ENCODE data around the gene TBCD. TPM values are rescaled to one million over a fixed set of nuclear protein-coding genes. Genes with fewer than 3 reads are reported as not detected.

TBCD gene
- total RNA-seq, 1 experiment from 2014 or later: 129 TPM

- Histone ChIP-seq H4K20me1 (ENCODE audit: control insufficient read depth, insufficient read depth, insufficient read length) (no peaks in the 10 kb centered on the region), H3K56ac (ENCODE audit: insufficient read length, low read depth, low read length) (no peak overlapping the region), H2BK20ac (ENCODE audit: low read depth, low read length, poor library complexity, severe bottlenecking) (no peak overlapping the region), H3K4me2 (ENCODE audit: insufficient read depth, insufficient read length, low read length) (no peak overlapping the region), H3K23ac (ENCODE audit: insufficient read length, low read depth, low read length) (no peak overlapping the region), H3K23me2 (ENCODE audit: insufficient read length, low read depth, low read length, poor library complexity, severe bottlenecking) (no peaks in the 10 kb centered on the region), H3K79me1 (ENCODE audit: insufficient read depth, low read depth, low read length, poor library complexity, severe bottlenecking) (no peaks in the 10 kb centered on the region), H4K91ac (ENCODE audit: insufficient read length, low read depth, low read length) (no peak overlapping the region), H3K79me2 (ENCODE audit: insufficient read depth, low read length) (no peaks in the 10 kb centered on the region), H2AFZ (ENCODE audit: low read length) (no peak overlapping the region), H3K14ac (ENCODE audit: insufficient read depth, low read length) (no peak overlapping the region), H3K4ac (ENCODE audit: low read depth, low read length) (no peak overlapping the region), H3K27ac (ENCODE audit: insufficient read length, low read depth, low read length) (no peak overlapping the region), H3K4me1 (ENCODE audit: insufficient read depth, low read length) (no peaks in the 10 kb centered on the region), H4K8ac (replicated peaks; ENCODE audit: insufficient read length, low read depth, low read length) (no peak overlapping the region), H2AK5ac (ENCODE audit: insufficient read length, low read length) (no peak overlapping the region), H2BK15ac (ENCODE audit: low read depth, low read length) (no peak overlapping the region), H2BK120ac (ENCODE audit: low read depth, low read length, poor library complexity, severe bottlenecking) (no peak overlapping the region), H3T11ph (ENCODE audit: low read length) (no peak overlapping the region), H4K5ac (ENCODE audit: insufficient read length, low read depth, low read length) (no peak overlapping the region), H3K18ac (ENCODE audit: insufficient read length, low read depth, low read length) (no peak overlapping the region), H3K9me3 (ENCODE audit: control insufficient read depth, low read depth, low read length) (no peaks in the 10 kb centered on the region), H2BK5ac (ENCODE audit: insufficient read length, low read length) (no peak overlapping the region), H3K27me3 (ENCODE audit: insufficient read depth, low read length) (no peaks in the 10 kb centered on the region), H2BK12ac (ENCODE audit: insufficient read length, low read depth, low read length) (no peak overlapping the region), H3K9ac (ENCODE audit: extremely low read depth, insufficient read length, low read length) (no peak overlapping the region)
- Mint-ChIP-seq H3K36me3 (ENCODE audit: insufficient read depth in 1 of 3, low read depth in 3 of 3) (no peaks in the 10 kb centered on the region), H3K4me3 (no peak overlapping the region; a peak in 1 of 5 replicates), H3K27me3 (ENCODE audit: low read depth) (peaks cover 12% of the 10 kb centered on the region), H3K9me3 (no peaks in the 10 kb centered on the region), H3K4me1 (no peaks in the 10 kb centered on the region), H3K27ac (no peak overlapping the region; a peak in 1 of 7 replicates)
- no peak for TF ChIP-seq CTCF (conservative IDR thresholded peaks at IDR 0.05)
- WGBS (ENCODE audit: extremely low coverage, insufficient read length, low lambda C conversion rate): no CpG with 5 or more reads among the region's 13 CpGs
- DNase-seq: no peak
Measured at GRCh38 chr17:82704886-82705285, 47.0 kb upstream of the TBCD start.
